Esophagus muscularis mucosa (tissue), 4 donors: ENCODE measurements around the gene SRXN1.

Source experiments
- EP300 ChIP-seq: sonication (generic); formaldehyde crosslinking; IDR thresholded peaks from one replicate; pipeline ENCODE4 v1.6.1; 2017; ENCODE audit warnings: antibody characterized with exemption
- POLR2A ChIP-seq: fragments of 450-650 bp; IDR thresholded peaks from one replicate; pipeline ENCODE4 v1.6.1; 2017; ENCODE audit warnings: antibody characterized with exemption, moderate library complexity, mild to moderate bottlenecking, low read depth
- POLR2AphosphoS5 ChIP-seq, 2 donors: sonication (generic); formaldehyde crosslinking; IDR thresholded peaks; one replicate each; pipeline ENCODE4 v1.6.1; 2017; ENCODE audit warnings: antibody characterized with exemption in 2 of 2
- TF ChIP-seq, protein P1 (sequence below), 3 experiments: fragments of 200-600 bp in 2 of 3; fragments of 450-650 bp in 1 of 3; sonication (generic) in 2 of 3; IDR thresholded peaks; one replicate each; pipeline ENCODE4 v1.5.1; 2017 to 2019; ENCODE audit warnings: antibody characterized with exemption in 3 of 3, mild to moderate bottlenecking in 2 of 3, moderate library complexity in 1 of 3

DNA sequence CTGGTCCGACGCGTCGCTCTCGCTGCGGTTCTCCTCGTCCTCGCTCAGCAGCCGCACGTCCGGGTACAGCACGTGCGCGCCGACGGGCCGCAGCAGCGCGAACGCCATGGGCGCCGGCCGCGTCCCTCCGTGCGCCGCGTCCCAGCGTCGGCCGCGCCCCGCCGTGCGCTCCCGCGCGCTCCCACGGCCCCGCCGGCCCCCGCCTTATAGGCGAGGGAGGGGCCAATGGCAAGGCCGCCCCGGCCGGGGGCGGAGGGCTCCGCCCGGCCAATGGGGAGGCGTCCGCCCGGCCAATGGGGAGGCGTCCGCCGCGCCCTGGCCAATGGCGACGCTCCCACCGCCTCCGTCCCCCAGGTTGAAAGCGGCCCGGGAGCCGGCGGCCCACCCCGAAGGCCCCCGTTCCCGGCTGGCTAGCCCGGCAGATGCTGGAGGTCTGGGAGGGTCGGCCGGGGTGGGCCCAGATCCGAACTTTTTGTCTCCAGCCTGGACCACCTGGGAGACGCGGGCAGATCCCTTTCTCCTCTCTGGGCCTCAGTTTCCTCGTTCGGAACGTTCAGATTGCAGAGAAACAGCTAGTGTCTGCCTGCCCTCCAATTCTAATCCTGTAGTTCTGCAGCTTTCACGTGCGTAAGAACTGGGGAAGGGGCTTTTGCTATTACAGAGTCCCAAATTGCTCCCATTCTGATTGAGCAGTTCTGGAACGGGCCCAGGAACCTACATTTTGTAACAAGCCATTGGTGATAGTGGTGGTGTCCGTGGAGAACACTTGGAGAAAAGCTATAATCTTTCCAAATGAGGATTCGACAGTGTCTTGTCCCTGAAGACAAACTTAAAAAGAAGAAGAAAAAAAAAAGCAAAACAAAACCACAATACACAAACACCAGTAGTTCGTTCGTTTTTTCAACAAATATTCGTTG is 42.6 kb downstream of the SRXN1 start, which contains the start of gene TCF15:
- TF ChIP-seq EP300, result no peak
- TF ChIP-seq, protein P1, sequence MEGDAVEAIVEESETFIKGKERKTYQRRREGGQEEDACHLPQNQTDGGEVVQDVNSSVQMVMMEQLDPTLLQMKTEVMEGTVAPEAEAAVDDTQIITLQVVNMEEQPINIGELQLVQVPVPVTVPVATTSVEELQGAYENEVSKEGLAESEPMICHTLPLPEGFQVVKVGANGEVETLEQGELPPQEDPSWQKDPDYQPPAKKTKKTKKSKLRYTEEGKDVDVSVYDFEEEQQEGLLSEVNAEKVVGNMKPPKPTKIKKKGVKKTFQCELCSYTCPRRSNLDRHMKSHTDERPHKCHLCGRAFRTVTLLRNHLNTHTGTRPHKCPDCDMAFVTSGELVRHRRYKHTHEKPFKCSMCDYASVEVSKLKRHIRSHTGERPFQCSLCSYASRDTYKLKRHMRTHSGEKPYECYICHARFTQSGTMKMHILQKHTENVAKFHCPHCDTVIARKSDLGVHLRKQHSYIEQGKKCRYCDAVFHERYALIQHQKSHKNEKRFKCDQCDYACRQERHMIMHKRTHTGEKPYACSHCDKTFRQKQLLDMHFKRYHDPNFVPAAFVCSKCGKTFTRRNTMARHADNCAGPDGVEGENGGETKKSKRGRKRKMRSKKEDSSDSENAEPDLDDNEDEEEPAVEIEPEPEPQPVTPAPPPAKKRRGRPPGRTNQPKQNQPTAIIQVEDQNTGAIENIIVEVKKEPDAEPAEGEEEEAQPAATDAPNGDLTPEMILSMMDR (IDR thresholded peaks at IDR 0.05), result no peak
- no peak for TF ChIP-seq POLR2A
- TF ChIP-seq POLR2AphosphoS5 (IDR thresholded peaks at IDR 0.05), result no peak
